ENCODE data around the gene CSPG4.
"Not testable (repeated sequence)": the region's sequence is repeated elsewhere in the genome, so short reads cannot be mapped to it uniquely, and the experiment has no call there.

GRCh38 chr15:75710874-75711273 lies 1.8 kb downstream of the CSPG4 start:
- TF ChIP-seq CTCF, EZH2phosphoT487, EZH2 (IDR thresholded peaks at IDR 0.05): not testable (repeated sequence)
